ENCODE measurements around the gene DGKD. TPM values are rescaled to one million over a fixed set of nuclear protein-coding genes. Genes with fewer than 3 reads are reported as not detected.

DGKD gene
- polyA plus RNA-seq, 3 donors: 4.4 to 34.4 (median 15.7) TPM

DNA sequence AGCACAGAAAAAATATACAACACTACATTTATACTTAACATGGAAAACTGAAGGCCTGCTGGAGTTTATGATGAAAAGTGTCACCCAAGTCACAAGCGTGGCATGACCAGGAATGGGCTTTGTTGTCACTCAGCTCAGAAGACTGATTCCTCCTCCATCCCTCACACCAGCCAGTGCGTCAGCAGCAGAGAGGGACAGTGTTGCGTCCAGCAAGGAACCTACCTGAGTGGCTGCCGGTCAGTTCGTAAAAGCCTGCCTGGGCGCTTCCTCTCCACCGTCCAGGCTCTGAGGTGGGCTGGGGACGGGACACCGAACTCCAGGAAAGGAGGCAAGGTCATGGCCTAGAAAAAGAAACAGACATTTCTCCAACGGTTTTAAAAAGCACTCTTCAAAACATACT, 134.8 kb downstream of the DGKD start:
- WGBS, 3 donors: 91 to 92% (median 91%) methylated on average over 10 of the region's 10 CpGs
- H3K27ac ChIP-seq (ENCODE audit: low read depth, low read length): no peak overlapping the region

DNA sequence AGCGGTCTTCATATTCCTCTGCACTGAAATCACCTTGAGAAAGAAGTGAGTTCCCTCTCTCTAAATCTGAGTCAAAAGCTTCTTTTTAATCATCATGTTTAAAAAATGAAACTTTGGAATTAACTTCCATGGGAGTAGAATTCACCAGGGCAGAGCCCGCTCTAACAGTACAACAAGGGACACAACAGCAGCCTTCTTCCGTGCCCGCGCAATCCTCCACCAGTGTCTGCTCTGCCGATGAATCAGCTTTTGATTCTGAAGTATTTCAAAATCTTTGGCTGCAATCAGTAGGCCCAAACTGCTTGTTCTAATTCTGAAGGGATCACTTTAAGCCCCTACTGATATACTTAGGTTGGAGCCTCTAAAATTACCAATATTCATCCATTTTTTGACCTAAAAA, 135.4 kb downstream of the DGKD start:
- WGBS, 3 donors: 83 to 95% (median 94%) methylated on average over 6 of the region's 6 CpGs
- H3K27ac ChIP-seq (ENCODE audit: low read depth, low read length): no peak overlapping the region

DNA sequence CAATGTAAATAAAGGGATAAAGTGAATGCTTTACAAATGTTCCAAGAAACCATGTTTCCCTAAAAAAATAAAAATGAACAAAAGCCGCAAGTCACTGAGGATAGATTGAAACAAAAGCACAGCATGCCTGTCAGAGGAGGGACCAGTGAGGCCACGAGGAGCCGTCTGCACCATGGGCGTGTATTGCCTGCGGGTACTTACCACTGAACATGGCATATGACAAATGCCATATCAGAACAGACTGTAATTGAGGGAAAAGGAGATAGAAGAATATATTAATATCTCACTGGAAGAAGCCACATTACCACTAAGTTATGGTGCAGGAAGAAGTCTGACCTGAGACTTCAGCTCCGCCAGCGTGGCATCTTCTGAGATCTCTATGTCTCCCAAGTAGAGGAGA, 136.5 kb downstream of the DGKD start:
- H3K27ac ChIP-seq (ENCODE audit: low read depth, low read length): no peak overlapping the region
- 95 to 97% (median 97%) methylated on average over 7 of the region's 7 CpGs for WGBS, 3 donors

DNA sequence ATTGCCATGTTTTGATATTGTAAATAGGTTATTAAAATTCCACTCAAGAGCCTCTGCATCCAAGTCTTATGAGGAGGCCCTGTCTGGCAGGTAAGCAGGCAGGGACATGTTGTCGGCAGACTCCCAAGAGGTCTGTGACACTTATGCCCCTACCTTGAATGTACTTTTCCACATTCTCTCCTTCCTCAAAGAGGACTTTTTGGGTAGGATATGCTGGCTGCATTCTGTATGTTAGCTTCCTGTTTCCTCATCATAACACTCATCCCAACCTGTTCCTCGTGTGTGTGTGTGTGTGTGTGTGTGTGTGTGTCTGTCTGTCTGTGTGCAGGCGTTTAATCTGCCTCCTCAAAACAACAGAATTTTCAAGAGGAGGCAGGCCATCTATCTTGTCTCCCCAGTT, 137.0 kb downstream of the DGKD start:
- no peak overlapping the region for H3K27ac ChIP-seq (ENCODE audit: low read depth, low read length)
- 75 to 90% (median 90%) methylated on average over 3 of the region's 3 CpGs for WGBS, 3 donors

DNA sequence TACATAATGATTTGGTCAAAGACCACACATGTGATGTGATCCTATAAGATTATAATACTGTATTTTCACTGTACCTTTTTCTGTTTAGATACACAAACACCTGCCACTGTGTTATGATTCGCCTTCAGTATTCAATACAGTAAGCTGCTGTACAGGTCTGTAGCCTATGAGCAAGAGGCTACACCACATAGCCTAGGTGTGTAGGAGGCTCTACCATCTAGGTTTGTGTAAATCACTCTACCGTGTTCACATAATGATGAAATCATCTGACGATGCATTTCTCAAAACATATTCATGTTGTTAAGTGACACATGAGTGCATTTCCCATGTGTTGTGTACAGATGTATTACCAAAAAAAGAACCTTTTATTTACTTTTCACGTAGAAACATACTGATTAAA, 137.8 kb downstream of the DGKD start:
- H3K27ac ChIP-seq (ENCODE audit: low read depth, low read length): no peak overlapping the region
- 87 to 91% (median 88%) methylated on average over 4 of the region's 4 CpGs for WGBS, 3 donors

DNA sequence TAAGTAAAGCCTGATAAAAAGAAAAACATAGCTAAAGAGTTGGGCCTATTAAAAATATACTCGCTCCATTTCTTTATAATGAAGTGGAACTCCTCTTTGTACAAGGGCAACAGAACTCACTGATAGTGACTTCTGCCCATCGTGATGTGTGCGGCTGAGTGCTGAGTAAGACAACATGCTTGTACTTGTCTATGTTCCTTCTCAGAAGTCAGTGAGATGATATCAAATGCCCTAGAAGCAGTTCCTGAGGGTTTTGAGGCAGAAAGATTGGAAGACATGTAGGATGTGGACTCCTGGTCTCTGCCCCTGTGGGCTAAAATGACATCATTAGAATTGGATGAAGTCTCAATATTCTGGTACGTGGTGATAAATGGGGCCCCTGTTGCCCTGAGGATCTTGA, 138.5 kb downstream of the DGKD start:
- H3K27ac ChIP-seq (ENCODE audit: low read depth, low read length): no peak overlapping the region
- WGBS, 3 donors: 94 to 98% (median 96%) methylated on average over 4 of the region's 4 CpGs

DNA sequence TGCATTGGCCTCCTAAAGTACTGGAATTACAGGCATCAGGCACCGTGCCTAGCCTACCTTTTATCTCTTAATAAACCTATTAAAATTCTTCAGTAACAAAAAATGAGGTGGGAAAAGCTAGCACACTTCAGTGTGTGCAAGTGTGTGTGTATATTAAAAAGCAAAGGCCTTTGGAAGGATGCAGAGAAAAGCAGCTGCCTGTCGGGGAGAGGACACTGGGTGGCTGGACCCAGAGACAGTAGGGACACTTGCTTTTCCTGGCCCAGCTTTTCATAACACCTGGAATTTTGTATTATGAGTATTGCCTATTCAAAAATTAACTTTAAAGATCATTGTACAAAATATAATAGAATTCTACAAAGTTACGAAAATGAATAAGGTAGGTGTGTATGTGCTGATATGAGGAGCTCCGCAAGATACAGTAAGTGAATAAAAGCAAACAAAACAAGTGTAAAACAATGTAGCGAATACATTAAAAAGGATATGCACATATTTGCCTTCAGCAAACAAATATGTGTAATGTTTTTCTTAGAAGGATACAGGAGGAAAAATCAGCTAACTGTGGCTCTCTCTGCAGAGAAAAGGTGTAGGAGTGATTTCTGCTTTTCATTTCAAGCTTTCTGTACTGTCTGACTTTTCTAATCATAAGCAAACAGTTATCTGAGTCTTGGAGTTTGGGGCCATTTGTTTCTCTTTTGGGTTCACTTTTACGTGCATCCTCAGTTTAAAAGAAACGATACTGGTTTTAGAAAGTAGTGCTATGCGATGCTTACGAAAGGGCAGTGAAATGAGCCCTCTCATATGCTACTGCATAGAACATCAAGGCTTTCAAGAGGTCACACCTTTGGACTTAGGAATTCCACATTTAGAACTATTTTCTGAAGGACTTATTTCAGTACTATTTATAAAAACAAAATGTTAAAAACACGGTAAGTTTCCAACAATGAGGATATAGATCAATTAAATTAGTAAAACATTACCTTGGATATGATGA, 141.5 kb downstream of the DGKD start:
- H3K27ac ChIP-seq (ENCODE audit: low read depth, low read length): no peak overlapping the region
- 72 to 90% (median 90%) methylated on average over 10 of the region's 10 CpGs for WGBS, 3 donors

DNA sequence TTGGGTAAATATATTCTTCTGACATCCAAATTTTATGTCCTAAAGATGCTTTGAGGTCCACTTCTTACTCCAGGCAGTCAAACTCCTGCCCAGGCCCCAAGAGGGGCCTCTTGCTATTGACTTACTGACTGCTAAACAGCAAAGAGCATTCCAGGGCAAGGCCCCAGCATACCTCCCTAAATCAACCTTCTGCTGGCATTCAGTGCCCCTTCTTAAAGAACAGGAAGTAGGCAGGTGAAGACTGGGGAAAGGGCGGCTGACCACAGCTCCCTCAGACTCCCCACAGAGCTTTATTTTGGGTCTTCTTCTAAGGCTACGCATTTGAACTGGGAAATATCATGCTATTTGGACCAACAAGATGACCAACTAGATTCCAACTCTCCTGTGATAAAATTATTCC, 143.4 kb downstream of the DGKD start:
- H3K27ac ChIP-seq (ENCODE audit: low read depth, low read length): no peak overlapping the region
- WGBS, 3 donors: 90 to 100% (median 96%) methylated on average over 2 of the region's 2 CpGs

DNA sequence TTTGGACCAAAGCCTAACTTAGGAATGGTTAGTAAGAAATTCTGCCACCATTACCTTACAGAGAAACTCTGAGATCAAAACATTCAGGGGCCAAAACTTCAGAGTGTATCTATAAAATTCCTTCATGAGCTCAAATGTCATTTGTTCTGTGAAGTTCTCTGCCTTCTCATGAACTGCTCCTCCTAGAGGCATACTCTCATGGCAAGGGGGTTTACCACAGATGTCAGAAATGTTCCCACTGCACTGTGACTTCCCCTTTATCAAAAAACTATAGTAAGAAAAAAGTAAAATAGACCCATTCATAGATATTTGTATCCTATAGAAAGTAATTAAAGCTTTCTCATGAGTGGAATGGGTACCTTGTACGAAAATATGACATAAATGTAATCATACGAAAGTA, 143.8 kb downstream of the DGKD start:
- WGBS, 3 donors: 93 to 98% (median 97%) methylated on average over 2 of the region's 2 CpGs
- no peak overlapping the region for H3K27ac ChIP-seq (ENCODE audit: low read depth, low read length)

DNA sequence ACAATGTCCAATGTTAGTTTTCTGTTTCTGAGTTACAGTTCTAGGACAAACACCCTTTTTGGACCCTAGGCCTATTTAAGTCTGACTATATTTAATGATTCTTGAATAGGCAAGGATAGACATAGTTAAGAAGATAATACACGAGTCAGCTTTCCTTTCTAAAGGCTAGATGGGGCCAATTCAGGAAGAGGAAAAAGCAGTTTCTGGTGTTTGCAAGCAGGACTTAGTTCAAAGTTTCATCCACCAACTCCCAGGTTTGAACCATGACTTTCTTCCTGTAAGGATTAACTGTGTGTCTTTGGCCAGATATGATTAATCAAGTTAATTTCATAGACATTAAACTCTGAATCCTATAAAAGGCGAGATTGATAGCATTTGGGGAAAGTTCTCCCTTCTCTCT, 145.6 kb downstream of the DGKD start:
- H3K27ac ChIP-seq (ENCODE audit: low read depth, low read length): no peak overlapping the region
- 72 to 82% (median 77%) methylated on average over 2 of the region's 2 CpGs for WGBS, 3 donors

DNA sequence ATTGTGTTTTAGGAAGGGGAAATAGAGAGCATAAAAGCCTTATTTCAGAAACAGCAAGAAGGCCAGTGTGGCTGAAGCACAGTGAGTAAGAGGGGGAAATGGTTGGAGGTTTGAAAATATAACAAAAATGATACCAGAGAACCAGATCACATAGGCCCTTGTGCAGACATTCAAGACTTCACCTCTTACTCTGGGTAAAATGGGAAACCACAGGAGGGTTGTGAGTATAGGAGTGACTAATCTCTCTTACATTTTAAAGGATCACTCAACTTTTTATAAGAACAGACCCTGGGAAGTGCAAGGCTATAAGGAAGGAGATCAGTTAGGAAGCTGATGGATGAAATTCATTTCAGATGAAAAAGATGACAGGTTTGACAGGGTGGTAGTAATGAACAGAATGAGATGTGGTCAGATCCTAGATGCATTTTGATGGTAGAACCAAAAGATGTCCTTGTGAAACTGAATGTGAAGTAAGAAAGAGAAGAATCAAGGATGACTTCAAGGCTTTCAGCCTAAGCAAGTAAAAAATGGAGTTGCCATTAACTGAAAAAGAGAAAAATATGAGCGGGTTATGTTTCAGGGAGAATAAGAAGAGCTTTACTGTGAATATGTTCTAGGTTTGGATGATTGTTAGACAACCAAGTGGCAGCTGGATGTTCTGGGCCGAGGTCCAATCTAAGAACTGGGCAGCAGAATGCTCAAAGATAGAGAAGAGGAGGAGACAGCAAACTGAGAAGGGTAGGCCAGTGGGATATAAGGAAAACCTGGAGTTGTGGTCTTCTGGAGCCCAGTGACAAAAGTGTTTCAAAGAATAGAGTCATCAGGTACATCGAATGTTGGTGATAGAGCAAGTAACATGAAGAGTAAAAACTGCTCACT, 147.1 kb downstream of the DGKD start:
- H3K27ac ChIP-seq (ENCODE audit: low read depth, low read length): no peak overlapping the region
- WGBS, 3 donors: 93 to 98% (median 95%) methylated on average over 3 of the region's 3 CpGs

DNA sequence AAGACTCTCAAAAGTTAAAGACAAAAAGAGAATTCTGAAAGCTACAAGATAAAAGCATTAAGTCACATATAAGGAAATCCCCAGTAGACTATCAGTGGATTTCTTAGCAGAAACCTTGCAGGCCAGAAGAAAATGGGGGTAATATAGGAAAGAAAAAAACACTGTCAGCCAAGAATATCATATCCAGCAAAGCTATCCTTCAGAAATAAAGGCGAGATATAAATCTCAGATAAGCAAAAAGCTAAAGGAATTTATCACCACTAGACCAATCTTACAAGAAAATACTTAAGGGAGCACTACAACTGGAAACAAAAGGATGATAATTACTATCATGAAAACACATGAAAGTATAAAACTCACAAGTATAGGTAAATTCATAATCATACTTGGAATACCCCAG, 149.2 kb downstream of the DGKD start:
- WGBS, 3 donors: 91 to 100% (median 97%) methylated on average over 1 of the region's 1 CpG

DNA sequence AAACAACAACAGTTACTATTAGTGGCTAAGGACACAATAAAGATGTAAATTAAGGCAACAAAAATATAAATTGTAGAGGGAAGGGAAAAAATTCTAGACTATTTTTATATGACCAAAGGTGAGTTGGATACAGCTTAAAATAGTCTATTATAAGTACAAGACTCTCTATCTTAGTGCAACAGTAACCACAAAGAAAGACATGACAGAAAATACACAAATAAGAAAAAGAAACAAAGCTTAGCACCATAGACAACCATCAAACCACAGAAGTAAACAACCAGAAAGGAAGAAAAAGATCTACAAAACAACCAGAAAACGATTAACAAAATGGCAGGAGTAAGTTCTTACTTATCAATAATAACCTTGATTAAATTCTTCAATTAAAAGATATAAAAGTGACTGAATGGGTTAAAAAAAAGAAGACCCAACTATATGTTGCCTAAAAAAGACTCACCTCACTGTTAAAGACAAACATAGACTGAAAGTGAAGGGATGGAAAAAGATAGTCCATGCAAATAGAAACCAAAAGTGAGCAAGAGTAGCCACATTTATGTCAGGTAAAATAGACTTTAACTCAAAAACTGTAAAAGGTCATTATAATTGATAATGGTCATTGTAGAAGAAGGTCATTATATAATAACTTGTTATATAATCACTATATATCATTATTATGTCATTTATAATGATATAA, 149.8 kb downstream of the DGKD start:
- H3K27ac ChIP-seq (ENCODE audit: low read depth, low read length): no peak overlapping the region
- WGBS, 3 donors: 95 to 96% (median 95%) methylated on average over 1 of the region's 1 CpG

More for the DNA sequence above, 149.2 kb downstream of the DGKD start:
- H3K27ac ChIP-seq (ENCODE audit: low read depth, low read length): no peak overlapping the region

DNA sequence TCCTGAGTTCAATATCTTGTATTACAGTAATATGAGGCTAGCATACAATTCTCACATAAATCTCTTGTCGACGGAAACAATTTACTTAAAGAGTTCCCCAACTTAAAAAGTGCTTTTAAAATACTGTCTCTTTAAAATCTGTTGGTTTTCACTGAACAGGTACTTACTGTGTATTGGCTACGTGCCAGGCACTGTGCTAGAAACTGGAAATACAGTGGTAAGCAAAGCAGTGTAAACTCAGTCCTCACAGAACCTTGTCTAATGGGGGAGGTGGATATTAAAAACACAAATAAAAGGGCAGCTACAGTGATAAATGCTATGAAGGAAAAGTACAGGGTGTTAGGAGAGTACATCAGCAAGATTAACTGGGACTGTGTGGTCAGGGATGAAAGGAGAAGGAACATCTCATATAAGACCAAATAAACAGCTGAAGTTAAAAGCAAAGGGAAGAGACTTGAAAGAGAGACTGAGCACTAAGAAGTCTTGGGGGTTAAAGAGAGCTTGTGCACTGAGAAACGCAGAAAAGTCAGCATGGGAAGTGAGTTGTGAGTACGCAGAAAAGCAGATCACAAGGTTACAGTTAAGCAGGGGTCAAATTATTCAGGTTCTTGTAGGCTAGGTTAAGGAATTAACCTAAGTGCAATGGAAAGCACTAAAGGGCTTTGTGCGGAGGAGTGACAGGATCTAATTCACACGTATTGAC, 159.8 kb downstream of the DGKD start:
- 82 to 84% (median 83%) methylated on average over 7 of the region's 7 CpGs for WGBS, 3 donors
- no peak overlapping the region for H3K27ac ChIP-seq (ENCODE audit: low read depth, low read length)

DNA sequence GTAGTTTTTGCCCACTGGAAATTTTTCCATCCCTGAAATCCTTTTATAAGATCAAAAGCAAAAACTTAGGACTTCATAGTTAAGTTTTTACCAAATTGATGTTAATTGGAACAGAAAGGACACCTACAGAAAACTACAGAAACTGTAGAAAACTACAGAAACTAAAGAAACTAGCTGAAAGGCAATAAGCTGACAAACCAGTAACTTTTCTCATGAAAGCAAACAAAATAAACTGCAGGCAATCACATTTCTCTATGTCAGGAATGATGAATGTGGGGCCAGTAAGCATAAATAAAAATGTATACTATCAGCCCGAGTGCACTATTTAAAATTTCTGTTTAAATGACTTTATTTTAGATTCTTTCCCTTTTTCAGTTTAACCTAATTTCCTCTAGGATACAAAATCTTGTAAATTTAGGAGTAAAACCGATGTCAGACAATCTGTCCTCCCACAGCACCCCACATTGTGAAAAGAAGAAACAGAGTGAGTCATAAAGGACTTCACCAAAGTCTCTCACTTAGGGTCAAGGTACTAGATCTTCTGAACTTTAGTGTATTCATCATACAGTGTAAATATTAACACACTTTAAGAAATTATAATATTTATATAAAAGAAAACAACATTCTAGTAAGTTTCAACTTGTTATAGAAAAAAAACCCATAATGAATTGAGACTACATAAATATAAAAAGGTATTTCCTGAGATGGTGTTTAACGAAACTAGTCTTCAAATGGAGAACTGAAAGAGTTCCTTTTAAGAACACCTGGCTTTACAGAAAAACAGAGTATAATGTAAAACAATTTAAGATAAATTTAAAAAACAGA, 165.7 kb downstream of the DGKD start:
- 76 to 83% (median 79%) methylated on average over 3 of the region's 3 CpGs for WGBS, 3 donors
- no peak overlapping the region for H3K27ac ChIP-seq (ENCODE audit: low read depth, low read length)
